CD8-positive, alpha-beta memory T cell (primary cell): ENCODE results near the gene PDIA2. TPM values are rescaled to one million over a fixed set of nuclear protein-coding genes. Genes with fewer than 3 reads are reported as not detected.
"Not testable (repeated sequence)": the region's sequence is repeated elsewhere in the genome, so short reads cannot be mapped to it uniquely, and the experiment has no call there.

Source experiments
- CTCF ChIA-PET: fragments of 350-600 bp; sonication (Branson Sonifier 250); formaldehyde crosslinking; loops from one replicate; lab custom pipeline; 2021; ENCODE audit warnings: antibody characterized with exemption; lab: Charles Lee
- POLR2A ChIA-PET: fragments of 350-600 bp; sonication (Branson Sonifier 250); formaldehyde crosslinking; loops from one replicate; lab custom pipeline; 2021; ENCODE audit warnings: antibody characterized with exemption; lab: Charles Lee
- DNase-seq, 5 donors: peaks; one replicate each; pipeline versions ENCODE4 v3.0.0 to v3.0.0-alpha.2; 2020 to 2022; ENCODE audit warnings: mixed read lengths in 1 of 5
- H3K27ac ChIP-seq: one replicate; pipeline ENCODE4 v1.7.0; 2013; ENCODE audit warnings: low read depth, mild to moderate bottlenecking, low read length, moderate library complexity
- H3K27me3 ChIP-seq: 2 replicates; pipeline ENCODE4 v1.7.0; 2013; ENCODE audit warnings: low read length, mild to moderate bottlenecking; ENCODE audit not compliant: insufficient read depth, poor library complexity, severe bottlenecking
- H3K36me3 ChIP-seq: 2 replicates; pipeline ENCODE4 v1.7.0; 2013; ENCODE audit warnings: mild to moderate bottlenecking, low read length, moderate library complexity; ENCODE audit not compliant: insufficient read depth
- H3K4me1 ChIP-seq: 2 replicates; pipeline ENCODE4 v1.7.0; 2013; ENCODE audit warnings: mild to moderate bottlenecking, low read length, moderate library complexity; ENCODE audit not compliant: insufficient read depth
- H3K4me3 ChIP-seq: 2 replicates; pipeline ENCODE4 v1.7.0; 2013; ENCODE audit warnings: mild to moderate bottlenecking, low read length
- H3K9me3 ChIP-seq: 2 replicates; pipeline ENCODE4 v1.7.0; 2013; ENCODE audit warnings: mild to moderate bottlenecking, low read length
- H3K27ac Mint-ChIP-seq, 8 donors: one replicate each; pipeline ENCODE4 v1.8.0; 2020 to 2021; ENCODE audit warnings: mixed read lengths in 8 of 8, mild to moderate bottlenecking in 6 of 8, inconsistent platforms in 3 of 8, moderate library complexity in 3 of 8
- H3K27me3 Mint-ChIP-seq, 2 donors: one replicate each; pipeline ENCODE4 v1.8.0; 2020 to 2021; ENCODE audit warnings: mixed read lengths in 2 of 2, mild to moderate bottlenecking in 1 of 2, moderate library complexity in 1 of 2
- H3K36me3 Mint-ChIP-seq, 3 donors: one replicate each; pipeline ENCODE4 v1.8.0; 2020 to 2021; ENCODE audit warnings: mixed read lengths in 3 of 3, inconsistent platforms in 1 of 3, mild to moderate bottlenecking in 1 of 3
- H3K4me1 Mint-ChIP-seq, 3 donors: one replicate each; pipeline ENCODE4 v1.8.0; 2020 to 2021; ENCODE audit warnings: mixed read lengths in 3 of 3, inconsistent platforms in 1 of 3, mild to moderate bottlenecking in 1 of 3
- H3K4me3 Mint-ChIP-seq, 7 donors: one replicate each; pipeline ENCODE4 v1.8.0; 2020 to 2021; ENCODE audit warnings: mixed read lengths in 7 of 7, mild to moderate bottlenecking in 6 of 7, moderate library complexity in 4 of 7, inconsistent platforms in 2 of 7
- H3K9me3 Mint-ChIP-seq, 5 donors: one replicate each; pipeline ENCODE4 v1.8.0; 2020 to 2022; ENCODE audit warnings: mixed read lengths in 5 of 5, mild to moderate bottlenecking in 3 of 5, moderate library complexity in 2 of 5, inconsistent platforms in 1 of 5
- polyA plus RNA-seq: library from polyadenylated mRNA; unstranded; fragments of 300-500 nt; fragmentation: Illumina TruSeq; gene quantifications from one replicate; pipeline ENCODE4 v1.2.3, GENCODE V29; 2021
- total RNA-seq, 2 experiments: library from RNA; stranded (reverse); gene quantifications; one replicate each; pipeline ENCODE4 v1.2.3, GENCODE V29; 2021

The PDIA2 gene
- total and polyA plus RNA-seq, 3 experiments from 2014 or later, result not detected

GRCh38 chr16:324451-325334 lies 41.7 kb downstream of the PDIA2 start:
- H3K4me1 ChIP-seq, result peaks cover 58% of the 10 kb centered on the region
- no peaks in the 10 kb centered on the region for H3K9me3 Mint-ChIP-seq
- peaks cover 0 to 8% (median 2%) of the 10 kb centered on the region in 3 donors for H3K36me3 Mint-ChIP-seq
- H3K4me3 ChIP-seq, result peak overlapping the region; percentile 63
- H3K9me3 ChIP-seq, result no peaks in the 10 kb centered on the region
- peak overlapping the region; percentile 78 for H3K27ac ChIP-seq
- peak overlapping the region; percentile 73 to 99 (median 94) for H3K27ac Mint-ChIP-seq
- no peaks in the 10 kb centered on the region for H3K36me3 ChIP-seq
- H3K4me1 Mint-ChIP-seq, result peaks cover 55 to 82% (median 56%) of the 10 kb centered on the region in 3 donors
- H3K27me3 ChIP-seq, result no peaks in the 10 kb centered on the region
- peak overlapping the region; percentile 72 to 88 (median 77) for H3K4me3 Mint-ChIP-seq
- peak; percentile 66 to 95 (median 81) for DNase-seq
- ChIA-PET CTCF (interaction anchor here (0.7 to 2.1 kb wide), 2 partner anchors 37 to 89 kb away, joined by 3 to 7 read pairs; partner anchors contain the start of gene FAM234A), POLR2A (interaction anchor here (1.5 kb wide), 1 partner anchor 28 kb away, joined by 5 read pairs; the partner anchor contains the start of gene AXIN1)
- peaks cover 0 to 15% of the 10 kb centered on the region in 2 donors for H3K27me3 Mint-ChIP-seq

DNA sequence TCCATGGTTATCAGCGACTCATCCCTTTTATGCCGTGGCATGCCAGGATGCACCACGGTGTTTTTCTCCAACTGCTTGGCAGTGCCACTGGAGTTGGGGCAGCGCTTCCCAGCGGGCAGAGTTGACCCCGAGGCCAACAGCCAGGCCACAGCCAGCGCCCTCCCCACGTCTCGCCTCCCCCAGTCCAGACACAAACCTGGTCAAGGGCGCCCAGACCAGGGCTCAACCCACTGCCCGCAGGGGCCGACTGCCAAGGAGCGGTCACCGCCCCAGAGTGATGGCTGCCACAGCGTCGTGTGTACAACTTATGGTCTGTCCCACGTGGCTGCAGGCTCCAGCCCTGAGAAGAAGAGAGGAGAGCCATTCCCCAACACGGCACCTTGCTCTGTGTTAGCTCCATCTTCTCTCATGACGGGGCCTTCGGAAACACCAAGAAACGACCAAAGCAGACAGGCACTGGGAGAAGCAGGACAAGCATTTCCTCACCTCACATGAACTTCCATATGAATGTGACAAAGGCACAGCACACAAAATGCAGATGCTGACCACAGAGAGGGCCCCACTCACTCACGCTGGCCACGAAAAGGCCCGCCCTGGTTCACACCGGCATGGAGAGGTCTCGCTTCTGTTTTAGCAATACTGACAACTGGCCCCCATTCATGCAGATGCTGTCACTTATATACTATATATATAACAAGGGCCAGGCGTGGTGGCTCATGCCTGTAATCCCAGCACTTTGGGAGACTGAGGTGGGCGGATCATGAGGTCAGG lies 42.6 kb downstream of the PDIA2 start:
- H3K36me3 Mint-ChIP-seq, result peaks cover 0 to 6% (median 4%) of the 10 kb centered on the region in 3 donors
- no peaks in the 10 kb centered on the region for H3K36me3 ChIP-seq
- peak overlapping the region; percentile 72 to 88 (median 77) for H3K4me3 Mint-ChIP-seq
- POLR2A ChIA-PET, result interaction anchor here (0.7 to 1.5 kb wide), 2 partner anchors 27 to 119 kb away, joined by 3 to 5 read pairs; partner anchors contain the start of gene AXIN1
- peaks cover 55 to 81% (median 56%) of the 10 kb centered on the region in 3 donors for H3K4me1 Mint-ChIP-seq
- no peak for DNase-seq
- H3K4me3 ChIP-seq, result peak overlapping the region; percentile 40
- H3K27me3 Mint-ChIP-seq, result peaks cover 0 to 15% of the 10 kb centered on the region in 2 donors
- no peaks in the 10 kb centered on the region for H3K9me3 Mint-ChIP-seq
- H3K27me3 ChIP-seq, result no peaks in the 10 kb centered on the region
- CTCF ChIA-PET, result no interaction called here
- peak overlapping the region; percentile 73 to 99 (median 94) for H3K27ac Mint-ChIP-seq
- peak overlapping the region; percentile 78 for H3K27ac ChIP-seq
- H3K4me1 ChIP-seq, result peaks cover 52% of the 10 kb centered on the region
- no peaks in the 10 kb centered on the region for H3K9me3 ChIP-seq

DNA sequence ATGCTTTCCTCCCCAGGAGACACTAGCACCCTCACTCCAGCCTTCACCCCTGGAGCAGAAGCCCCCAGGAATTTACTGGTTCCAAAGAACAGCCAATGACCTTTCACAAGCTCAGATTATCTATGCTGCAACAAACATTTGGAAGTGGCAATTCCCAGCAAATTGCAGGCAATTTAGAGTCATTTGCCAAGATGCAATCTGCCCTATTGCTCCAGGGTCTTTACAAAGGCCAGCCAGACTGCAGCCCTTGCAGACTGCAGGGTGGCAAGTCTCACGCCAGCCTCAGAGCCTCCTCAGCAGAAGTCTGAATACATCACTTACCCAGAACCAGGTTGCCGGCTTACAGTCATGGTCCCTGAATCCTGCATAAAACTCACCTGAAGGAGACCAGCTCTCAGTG lies 47.8 kb downstream of the PDIA2 start:
- H3K4me1 Mint-ChIP-seq, result peaks cover 60 to 81% (median 67%) of the 10 kb centered on the region in 3 donors

GRCh38 chr16:331181-331814 lies 48.3 kb downstream of the PDIA2 start:
- H3K27ac ChIP-seq, H3K27me3 ChIP-seq, H3K9me3 ChIP-seq, H3K9me3 Mint-ChIP-seq, DNase-seq, H3K36me3 ChIP-seq, H3K27me3 Mint-ChIP-seq, H3K4me3 ChIP-seq, CTCF ChIA-PET, H3K36me3 Mint-ChIP-seq: not testable (repeated sequence)
- POLR2A ChIA-PET, result interaction anchor here (0.6 kb wide), 1 partner anchor 8 kb away, joined by 4 read pairs; no protein-coding TSS in a partner anchor
- peaks cover 62 to 84% (median 70%) of the 10 kb centered on the region in 3 donors for H3K4me1 Mint-ChIP-seq
- peak overlapping the region in 2 of 7 donors; percentile 16 to 28 for H3K4me3 Mint-ChIP-seq
- peak overlapping the region in 2 of 8 donors; percentile 26 to 49 for H3K27ac Mint-ChIP-seq
- H3K4me1 ChIP-seq, result peaks cover 50% of the 10 kb centered on the region

More for the DNA sequence above, 47.8 kb downstream of the PDIA2 start:
- Histone ChIP-seq H3K27me3 (no peaks in the 10 kb centered on the region), H3K4me1 (peaks cover 52% of the 10 kb centered on the region), H3K27ac (no peak overlapping the region), H3K9me3 (no peaks in the 10 kb centered on the region), H3K36me3 (no peaks in the 10 kb centered on the region), H3K4me3 (no peak overlapping the region)
- no peaks in the 10 kb centered on the region for H3K9me3 Mint-ChIP-seq
- CTCF ChIA-PET, result no interaction called here
- H3K27me3 Mint-ChIP-seq, result peaks cover 0 to 5% of the 10 kb centered on the region in 2 donors
- peaks cover 0 to 8% (median 3%) of the 10 kb centered on the region in 3 donors for H3K36me3 Mint-ChIP-seq
- H3K4me3 Mint-ChIP-seq, result peak overlapping the region in 1 of 7 donors; percentile 16
- H3K27ac Mint-ChIP-seq, result peak overlapping the region in 6 of 8 donors; percentile 11 to 74 (median 32)
- POLR2A ChIA-PET, result interaction anchor here (0.6 kb wide), 1 partner anchor 9 kb away, joined by 4 read pairs; no protein-coding TSS in a partner anchor
- no peak for DNase-seq

DNA sequence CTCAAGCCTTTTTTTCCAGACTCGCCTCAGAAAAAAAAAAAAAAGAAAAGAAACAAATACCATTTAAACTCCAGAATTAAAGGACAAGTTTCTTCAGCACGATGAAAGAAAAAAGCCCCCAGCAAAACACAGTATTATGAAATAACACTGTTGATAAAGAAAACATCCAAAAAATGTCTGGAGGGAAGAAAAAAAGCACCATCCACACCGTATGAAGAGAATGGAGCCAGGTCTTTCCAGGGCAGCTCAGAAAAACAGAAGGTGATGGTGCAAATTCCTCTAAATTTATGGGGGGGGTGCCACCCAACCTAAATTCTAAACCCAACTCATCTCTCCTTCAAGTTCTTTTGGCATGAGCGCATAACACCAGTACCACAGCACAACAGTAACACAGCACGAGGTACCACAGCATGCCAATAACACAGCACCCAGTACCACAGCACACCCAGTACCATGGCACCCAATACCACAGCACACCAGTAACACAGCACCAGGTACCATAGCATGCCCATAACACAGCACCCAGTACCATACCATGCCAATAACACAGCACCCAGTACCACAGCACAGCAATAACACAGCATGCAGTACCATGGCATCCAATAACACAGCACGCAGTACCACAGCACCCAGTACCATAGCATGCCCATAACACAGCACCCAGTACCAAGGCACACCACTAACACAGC lies 50.6 kb downstream of the PDIA2 start:
- Mint-ChIP-seq H3K27ac (peak overlapping the region in 4 of 8 donors; percentile 4 to 60 (median 38)), H3K4me3 (peak overlapping the region in 1 of 7 donors; percentile 15), H3K4me1 (peaks cover 57 to 81% (median 59%) of the 10 kb centered on the region in 3 donors), H3K36me3 (peaks cover 0 to 10% (median 3%) of the 10 kb centered on the region in 3 donors), H3K27me3 (no peaks in the 10 kb centered on the region), H3K9me3 (no peaks in the 10 kb centered on the region)
- Histone ChIP-seq H3K27ac (no peak overlapping the region), H3K4me1 (peaks cover 46% of the 10 kb centered on the region), H3K9me3 (no peaks in the 10 kb centered on the region), H3K4me3 (no peak overlapping the region), H3K27me3 (no peaks in the 10 kb centered on the region), H3K36me3 (no peaks in the 10 kb centered on the region)
- ChIA-PET POLR2A (no interaction called here), CTCF (no interaction called here)
- no peak for DNase-seq

- POLR2A ChIA-PET, H3K9me3 ChIP-seq, H3K36me3 ChIP-seq, H3K27me3 ChIP-seq, H3K4me3 ChIP-seq, DNase-seq, H3K27me3 Mint-ChIP-seq, H3K9me3 Mint-ChIP-seq, H3K27ac ChIP-seq, CTCF ChIA-PET, H3K36me3 Mint-ChIP-seq: not testable (repeated sequence)
- peaks cover 54% of the 10 kb centered on the region for H3K4me1 ChIP-seq
- Mint-ChIP-seq H3K4me1 (peaks cover 61 to 80% (median 65%) of the 10 kb centered on the region in 3 donors), H3K4me3 (peak overlapping the region in 2 of 7 donors; percentile 15 to 41), H3K27ac (peak overlapping the region in 6 of 8 donors; percentile 7 to 60 (median 40))
Measured at GRCh38 chr16:334164-334832, 51.3 kb downstream of the PDIA2 start.
